Measurements from ENCODE around the gene SPAG16.

GRCh38 chr2:214029190-214029589 is 744.9 kb downstream of the SPAG16 start:
- TF ChIP-seq, protein P1, sequence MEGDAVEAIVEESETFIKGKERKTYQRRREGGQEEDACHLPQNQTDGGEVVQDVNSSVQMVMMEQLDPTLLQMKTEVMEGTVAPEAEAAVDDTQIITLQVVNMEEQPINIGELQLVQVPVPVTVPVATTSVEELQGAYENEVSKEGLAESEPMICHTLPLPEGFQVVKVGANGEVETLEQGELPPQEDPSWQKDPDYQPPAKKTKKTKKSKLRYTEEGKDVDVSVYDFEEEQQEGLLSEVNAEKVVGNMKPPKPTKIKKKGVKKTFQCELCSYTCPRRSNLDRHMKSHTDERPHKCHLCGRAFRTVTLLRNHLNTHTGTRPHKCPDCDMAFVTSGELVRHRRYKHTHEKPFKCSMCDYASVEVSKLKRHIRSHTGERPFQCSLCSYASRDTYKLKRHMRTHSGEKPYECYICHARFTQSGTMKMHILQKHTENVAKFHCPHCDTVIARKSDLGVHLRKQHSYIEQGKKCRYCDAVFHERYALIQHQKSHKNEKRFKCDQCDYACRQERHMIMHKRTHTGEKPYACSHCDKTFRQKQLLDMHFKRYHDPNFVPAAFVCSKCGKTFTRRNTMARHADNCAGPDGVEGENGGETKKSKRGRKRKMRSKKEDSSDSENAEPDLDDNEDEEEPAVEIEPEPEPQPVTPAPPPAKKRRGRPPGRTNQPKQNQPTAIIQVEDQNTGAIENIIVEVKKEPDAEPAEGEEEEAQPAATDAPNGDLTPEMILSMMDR (conservative IDR thresholded peaks at IDR 0.05; ENCODE audit: low read length): no peak
- no peak for TF ChIP-seq EZH2phosphoT487 (IDR thresholded peaks at IDR 0.05; ENCODE audit: borderline replicate concordance)
